Nephron (organoid): Measurements from ENCODE around the gene ARHGDIA.
"Not testable (repeated sequence)": the region's sequence is repeated elsewhere in the genome, so short reads cannot be mapped to it uniquely, and the experiment has no call there.

ENCODE experiments used
- H3K27ac Mint-ChIP-seq, 3 experiments: 2 replicates each; pipeline ENCODE4 v1.8.0; 2020; ENCODE audit warnings: mixed read lengths in 3 of 3, mild to moderate bottlenecking in 2 of 3, moderate library complexity in 1 of 3
- H3K27me3 Mint-ChIP-seq: 2 replicates; pipeline ENCODE4 v1.8.0; 2021; ENCODE audit warnings: low read depth, mild to moderate bottlenecking, moderate library complexity, mixed read lengths
- H3K36me3 Mint-ChIP-seq: 2 replicates; pipeline ENCODE4 v1.8.0; 2020; ENCODE audit warnings: low read depth, mixed read lengths
- H3K4me1 Mint-ChIP-seq: 2 replicates; pipeline ENCODE4 v1.8.0; 2020; ENCODE audit warnings: mixed read lengths
- H3K4me3 Mint-ChIP-seq, 3 experiments: 2 replicates each; pipeline ENCODE4 v1.8.0; 2020; ENCODE audit warnings: mild to moderate bottlenecking in 3 of 3, mixed read lengths in 3 of 3, moderate library complexity in 2 of 3
- H3K9me3 Mint-ChIP-seq: 2 replicates; pipeline ENCODE4 v1.8.0; 2020; ENCODE audit warnings: mixed read lengths
- CTCF ChIP-seq, 3 experiments: fragments of 200-600 bp; sonication (generic); IDR thresholded peaks; one replicate each; pipeline ENCODE4 v1.5.0; 2021; ENCODE audit warnings: antibody characterized with exemption in 3 of 3; ENCODE audit not compliant: unreplicated experiment in 3 of 3

ARHGDIA gene

GRCh38 chr17:81840826-81841778 lies 30.0 kb downstream of the ARHGDIA start:
- H3K27me3 Mint-ChIP-seq: no peaks in the 10 kb centered on the region
- H3K4me3 Mint-ChIP-seq: no peak overlapping the region
- no peaks in the 10 kb centered on the region for H3K4me1 Mint-ChIP-seq
- peaks cover 18% of the 10 kb centered on the region for H3K36me3 Mint-ChIP-seq
- TF ChIP-seq CTCF (IDR thresholded peaks at IDR 0.05; ENCODE audit: unreplicated experiment in 3 of 3): no peak
- H3K9me3 Mint-ChIP-seq: no peaks in the 10 kb centered on the region
- H3K27ac Mint-ChIP-seq: no peak overlapping the region

- H3K27me3 Mint-ChIP-seq, H3K9me3 Mint-ChIP-seq, H3K4me3 Mint-ChIP-seq, H3K27ac Mint-ChIP-seq, H3K4me1 Mint-ChIP-seq: not testable (repeated sequence)
- H3K36me3 Mint-ChIP-seq: peaks cover 12% of the 10 kb centered on the region
Observed at GRCh38 chr17:81840059-81840458, 31.1 kb downstream of the ARHGDIA start.

DNA sequence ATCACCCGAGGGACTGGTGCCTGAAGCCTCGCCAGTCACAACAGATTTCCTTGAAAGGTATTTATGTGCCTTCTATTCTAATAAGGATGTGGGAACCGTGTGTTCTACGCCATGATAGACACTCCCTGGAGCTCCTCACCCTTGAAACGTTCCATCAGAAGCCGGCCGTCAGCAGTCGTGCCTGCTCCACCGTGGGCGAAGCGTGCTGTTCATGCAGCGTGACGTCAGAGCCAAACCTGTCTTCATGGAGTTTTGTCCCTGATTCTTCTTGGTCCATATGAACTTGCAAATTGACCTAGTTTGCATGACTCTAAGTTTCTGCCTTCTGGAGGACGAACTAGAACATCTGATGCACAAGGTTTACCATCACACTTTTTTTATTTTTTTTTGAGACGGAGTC lies 31.8 kb downstream of the ARHGDIA start:
- no peaks in the 10 kb centered on the region for H3K9me3 Mint-ChIP-seq
- H3K36me3 Mint-ChIP-seq: peaks cover 6% of the 10 kb centered on the region
- H3K4me3 Mint-ChIP-seq: no peak overlapping the region
- no peaks in the 10 kb centered on the region for H3K4me1 Mint-ChIP-seq
- H3K27ac Mint-ChIP-seq: peak overlapping the region in 1 of 3 experiments; percentile 55
- no peaks in the 10 kb centered on the region for H3K27me3 Mint-ChIP-seq
- TF ChIP-seq CTCF (IDR thresholded peaks at IDR 0.05; ENCODE audit: unreplicated experiment in 3 of 3): no peak

DNA sequence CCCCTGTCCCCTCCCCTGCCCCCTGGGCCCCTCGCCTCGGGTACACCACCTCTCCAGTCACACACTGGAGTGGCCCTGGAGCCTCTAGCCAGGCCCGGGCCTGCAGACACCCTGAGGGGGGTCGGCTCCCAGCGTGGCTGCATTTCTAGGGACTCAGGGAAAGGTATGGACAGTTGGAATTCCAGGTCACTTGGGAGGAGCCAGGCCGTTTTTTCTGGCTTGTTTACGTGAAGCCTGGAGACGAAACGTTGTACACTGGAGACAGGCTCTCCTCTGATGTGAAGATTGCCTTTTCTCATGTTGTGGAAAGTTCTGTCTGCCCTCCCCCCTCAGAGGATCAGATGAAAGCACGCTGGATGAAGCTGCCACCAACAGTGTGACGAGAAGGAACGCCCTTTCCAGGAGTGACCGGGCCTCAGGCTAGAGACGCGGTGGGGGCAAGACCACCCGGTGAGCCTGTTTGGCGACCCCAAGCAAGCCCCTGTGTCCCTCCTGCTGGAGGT lies 32.3 kb downstream of the ARHGDIA start:
- no peak for TF ChIP-seq CTCF (IDR thresholded peaks at IDR 0.05; ENCODE audit: unreplicated experiment in 3 of 3)
- Mint-ChIP-seq H3K4me3 (no peak overlapping the region), H3K9me3 (no peaks in the 10 kb centered on the region), H3K36me3 (peaks cover 6% of the 10 kb centered on the region), H3K27ac (no peak overlapping the region), H3K27me3 (no peaks in the 10 kb centered on the region), H3K4me1 (no peaks in the 10 kb centered on the region)

GRCh38 chr17:81837641-81838040 lies 33.5 kb downstream of the ARHGDIA start:
- no peak for TF ChIP-seq CTCF (IDR thresholded peaks at IDR 0.05; ENCODE audit: unreplicated experiment in 3 of 3)
- H3K27me3 Mint-ChIP-seq: no peaks in the 10 kb centered on the region
- H3K4me3 Mint-ChIP-seq: peak overlapping the region in 2 of 3 experiments; percentile 33 to 58
- H3K27ac Mint-ChIP-seq: no peak overlapping the region
- no peaks in the 10 kb centered on the region for H3K9me3 Mint-ChIP-seq
- no peaks in the 10 kb centered on the region for H3K36me3 Mint-ChIP-seq
- H3K4me1 Mint-ChIP-seq: no peaks in the 10 kb centered on the region

GRCh38 chr17:81834831-81835267 lies 36.3 kb downstream of the ARHGDIA start, which contains the start of gene PPP1R27:
Gene PPP1R27 (minus strand): TSS chr17:81835050. CDS start chr17:81834953, 97 bp downstream.
- peak within 1 kb of the TSS; percentile 75 to 92 (median 91) for H3K27ac Mint-ChIP-seq
- peak within 1 kb of the TSS; percentile 83 to 89 (median 89) for H3K4me3 Mint-ChIP-seq
- no peaks in the 10 kb centered on the region for H3K9me3 Mint-ChIP-seq
- no peaks in the 10 kb centered on the region for H3K27me3 Mint-ChIP-seq
- peaks cover 9% of the 10 kb centered on the region for H3K4me1 Mint-ChIP-seq
- no peak for TF ChIP-seq CTCF (IDR thresholded peaks at IDR 0.05; ENCODE audit: unreplicated experiment in 3 of 3)
- H3K36me3 Mint-ChIP-seq: no peaks in the 10 kb centered on the region
